GM19043 (cell line): ENCODE data around the gene CORO1C.
"Not testable (repeated sequence)": the region's sequence is repeated elsewhere in the genome, so short reads cannot be mapped to it uniquely, and the experiment has no call there.

Experiments
- ATAC-seq: cut with Tn5 transposase; IDR thresholded peaks from one replicate; pipeline ENCODE4 v1.9.1; 2021; ENCODE audit warnings: low read depth; ENCODE audit not compliant: unreplicated experiment

The CORO1C gene

GRCh38 chr12:108638141-108638827, 93.0 kb downstream of the CORO1C start:
- no peak for ATAC-seq

DNA sequence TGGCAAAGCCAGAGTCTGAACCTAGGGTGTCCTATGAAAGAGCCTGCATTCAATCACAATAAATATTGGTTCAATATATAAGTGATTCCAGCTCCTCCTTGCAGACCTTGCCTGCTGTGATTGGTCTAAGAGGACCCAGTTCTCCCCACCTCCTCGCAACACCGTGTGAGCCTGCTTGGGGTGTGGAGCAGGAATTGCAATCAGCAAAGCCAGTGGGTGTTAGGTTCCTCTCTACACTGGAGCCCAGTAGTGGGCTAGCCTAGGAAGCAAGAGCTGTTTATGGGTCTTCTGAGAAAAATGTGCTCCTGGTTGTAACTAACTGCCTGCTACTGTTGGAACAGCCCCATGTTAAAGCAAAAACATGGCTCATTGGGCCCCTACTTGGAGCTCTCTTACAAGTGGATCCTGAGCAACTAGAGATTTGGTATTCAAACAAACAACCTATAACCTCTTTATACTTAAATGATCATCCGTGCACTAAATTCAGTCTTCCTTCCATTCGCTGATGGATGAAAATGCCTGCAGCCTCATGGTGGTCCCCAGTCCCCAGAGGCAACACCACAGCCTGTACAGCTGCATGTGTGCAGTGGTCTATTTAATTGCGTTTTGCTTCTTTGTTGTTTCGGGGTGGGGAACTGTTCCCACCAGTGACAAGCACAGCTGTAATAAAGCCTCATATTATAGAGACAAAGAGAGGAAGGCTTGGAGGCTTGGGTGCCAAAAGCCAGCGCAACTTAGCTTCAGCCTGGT, 93.9 kb downstream of the CORO1C start:
- no peak for ATAC-seq

GRCh38 chr12:108635997-108636808, 95.1 kb downstream of the CORO1C start:
- no peak for ATAC-seq

GRCh38 chr12:108635201-108635996, 95.9 kb downstream of the CORO1C start:
- peak; percentile 54 for ATAC-seq

GRCh38 chr12:108634341-108634751, 97.0 kb downstream of the CORO1C start:
- no peak for ATAC-seq

- ATAC-seq, result peak; percentile 45
Observed at GRCh38 chr12:108633534-108634248, 97.6 kb downstream of the CORO1C start, which contains the start of gene SELPLG. Gene SELPLG (minus strand): TSS chr12:108633894. CDS start chr12:108624307, 9,587 bp downstream.

DNA sequence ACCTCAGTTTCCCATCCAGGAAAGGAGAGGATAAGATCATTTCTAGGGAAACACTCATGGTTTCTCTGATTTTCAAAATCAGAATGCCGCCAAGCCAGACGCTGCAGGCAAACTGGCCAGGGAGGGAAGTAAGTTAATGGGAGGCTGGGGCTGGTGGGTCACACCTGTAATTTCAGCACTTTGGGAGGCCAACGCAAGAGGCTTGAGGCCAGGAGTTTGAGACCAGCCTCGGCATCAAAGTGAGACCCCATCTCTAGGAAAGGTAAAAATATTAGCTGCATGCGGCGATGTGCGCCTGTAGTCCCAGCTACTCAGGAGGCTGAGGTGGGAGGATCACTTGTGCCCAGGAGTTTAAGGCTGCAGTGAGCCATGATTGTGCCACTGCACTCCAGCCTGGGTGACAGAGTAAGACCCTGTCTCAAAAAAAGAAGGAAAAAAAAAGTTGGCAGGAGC, 98.2 kb downstream of the CORO1C start:
- no peak for ATAC-seq

DNA sequence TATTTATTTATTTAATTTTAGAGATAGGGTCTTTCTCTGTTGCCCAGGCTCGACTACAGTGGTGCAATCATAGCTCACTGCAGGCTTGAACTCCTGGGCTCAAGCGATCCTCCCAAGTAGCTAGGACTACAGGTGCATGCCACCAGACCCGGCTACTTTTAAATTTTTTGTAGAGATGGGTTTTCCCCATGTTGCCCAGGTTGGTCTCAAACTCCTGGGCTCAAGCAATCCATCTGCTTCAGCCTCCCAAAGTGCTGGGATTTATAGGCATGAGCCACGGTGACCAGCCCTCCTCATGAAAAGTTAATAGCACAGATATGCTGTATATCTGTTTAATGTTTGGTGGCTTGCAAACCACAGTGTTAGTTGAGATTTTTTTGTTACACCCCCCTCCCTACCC, 100.1 kb downstream of the CORO1C start:
- ATAC-seq, result not testable (repeated sequence)

DNA sequence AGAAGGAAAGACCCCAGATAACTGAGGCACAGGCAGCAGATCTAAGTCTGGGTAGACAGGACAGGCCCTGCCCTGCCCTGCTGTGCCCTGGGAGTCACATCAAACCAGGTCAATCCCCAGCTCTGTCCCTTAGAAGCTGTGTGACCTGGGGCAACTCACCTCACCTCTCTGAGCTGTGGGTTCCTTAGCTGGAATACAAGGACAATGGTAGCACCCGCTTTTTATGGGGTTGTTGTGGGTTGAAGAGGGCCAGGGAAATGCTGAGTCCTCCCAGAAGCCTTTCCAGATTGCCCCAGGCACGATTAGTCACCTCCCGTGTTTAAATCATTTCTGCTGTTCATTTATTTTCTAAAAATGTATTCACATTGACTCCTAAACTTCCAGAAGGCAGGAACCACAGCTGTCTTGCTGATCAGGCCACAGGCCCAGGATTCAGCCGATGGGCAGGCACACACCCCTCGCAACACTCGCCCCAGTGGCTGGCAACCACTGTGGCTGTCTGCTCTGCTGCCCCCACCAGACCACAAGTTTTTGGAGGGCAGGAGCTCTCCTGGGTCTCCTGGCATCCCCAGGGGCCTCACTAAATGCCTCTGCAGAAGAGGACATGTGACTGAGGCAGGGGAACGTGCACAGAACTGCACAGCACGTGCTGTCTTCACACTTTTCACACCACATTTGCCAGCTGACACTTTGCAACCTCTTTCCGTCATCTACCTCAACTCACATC, 100.7 kb downstream of the CORO1C start:
- no peak for ATAC-seq

DNA sequence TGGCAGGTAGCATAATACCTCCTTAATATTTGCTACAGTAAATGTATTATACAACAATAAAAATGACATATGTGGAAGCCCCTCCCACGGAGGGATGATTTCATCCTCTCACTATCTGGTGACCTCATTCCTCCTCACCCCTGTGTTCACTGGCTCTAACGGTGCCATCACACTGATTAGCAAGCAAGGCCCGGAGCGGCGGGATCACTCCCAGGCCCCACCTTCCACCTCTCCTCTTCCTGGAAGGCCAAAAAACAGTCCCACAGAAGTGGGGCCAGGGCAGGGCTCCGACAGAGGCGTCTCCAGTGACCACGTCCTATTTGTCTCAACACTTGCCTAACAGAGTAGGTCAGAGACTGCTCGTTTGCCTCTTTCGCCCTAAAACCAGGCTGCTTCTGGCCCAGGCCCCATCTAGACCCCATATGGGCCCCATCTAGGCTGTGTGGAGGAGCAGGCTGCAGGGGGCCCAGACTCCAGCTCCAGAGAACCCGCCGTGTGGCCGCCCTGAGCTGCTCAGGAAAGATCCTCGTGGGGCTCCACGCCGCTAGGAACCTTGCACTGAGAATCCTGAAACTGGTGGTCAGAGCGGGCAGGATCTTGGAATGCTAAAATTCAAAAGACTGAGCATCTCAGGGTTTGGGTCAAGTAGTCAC, 101.4 kb downstream of the CORO1C start:
- no peak for ATAC-seq

GRCh38 chr12:108629151-108629550, 102.2 kb downstream of the CORO1C start:
- no peak for ATAC-seq

GRCh38 chr12:108627134-108627920, 104.0 kb downstream of the CORO1C start:
- no peak for ATAC-seq

DNA sequence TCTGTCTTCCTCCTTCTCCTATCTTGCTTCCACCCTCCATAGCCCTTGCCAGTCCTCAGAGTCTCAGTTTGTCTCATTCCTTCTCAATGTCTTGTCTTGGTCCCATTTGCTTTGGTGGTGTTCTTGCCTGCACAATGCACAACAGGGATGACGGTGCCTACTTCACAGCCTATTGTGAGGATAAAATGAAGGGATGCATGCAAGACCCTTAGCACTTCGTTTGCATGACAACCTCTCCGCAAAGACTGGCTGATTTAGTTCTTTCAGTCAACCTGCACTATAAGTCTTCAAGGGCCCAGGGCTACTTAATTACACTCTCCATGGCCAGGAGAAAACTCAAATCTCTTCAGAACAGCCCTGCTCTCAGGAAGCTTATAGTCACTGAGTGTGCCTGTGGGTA, 106.1 kb downstream of the CORO1C start:
- no peak for ATAC-seq

GRCh38 chr12:108623577-108623976, 107.7 kb downstream of the CORO1C start:
- no peak for ATAC-seq

- ATAC-seq, result no peak
Observed at GRCh38 chr12:108622921-108623514, 108.3 kb downstream of the CORO1C start.

DNA sequence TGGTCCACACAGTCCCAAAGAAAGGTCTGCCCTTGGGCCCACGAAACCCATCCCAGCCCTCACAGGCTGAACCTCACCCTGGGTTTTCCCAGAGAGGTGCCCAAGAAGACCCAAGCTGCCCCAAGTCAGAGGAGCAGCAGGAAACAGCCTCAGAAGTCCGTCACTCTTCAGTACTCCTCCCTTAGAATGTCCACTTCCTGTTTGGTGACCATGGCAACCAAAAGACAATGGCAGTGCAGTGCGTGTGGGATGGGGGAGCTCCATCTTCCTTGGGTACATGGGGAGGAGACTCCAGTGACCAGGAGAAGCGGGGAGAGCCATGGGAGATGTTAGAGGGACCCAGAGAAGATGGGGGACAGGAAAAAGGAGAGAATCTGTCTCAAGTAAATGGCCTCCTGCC, 108.9 kb downstream of the CORO1C start:
- no peak for ATAC-seq

DNA sequence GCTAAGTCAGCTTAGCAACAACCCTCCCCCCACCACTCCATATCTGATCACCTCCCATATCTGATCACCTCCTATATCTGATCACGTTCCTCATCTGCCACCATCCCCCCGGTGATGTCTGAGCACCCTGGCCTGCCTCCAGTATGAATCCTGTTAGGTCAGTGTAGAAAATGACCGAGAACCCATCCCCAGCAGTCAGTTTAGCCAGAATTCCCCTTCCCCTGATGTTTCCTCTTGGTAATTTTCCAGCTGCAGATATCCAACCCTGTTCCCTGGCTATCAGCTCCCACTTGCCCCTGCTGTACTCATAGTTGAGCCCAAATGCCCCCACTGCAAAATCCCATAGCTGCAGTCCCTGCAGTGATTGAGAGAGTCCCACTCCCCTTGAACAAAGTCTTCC, 110.2 kb downstream of the CORO1C start:
- ATAC-seq, result no peak
